A204.1 (cell line): ENCODE data around the gene CALHM5.

ENCODE experiments used
- FAIRE-seq: peaks from 2 replicates; lab custom pipeline; 2012; peaks lifted over from hg19 to GRCh38; lab: Jason Lieb, UNC

The CALHM5 gene

DNA sequence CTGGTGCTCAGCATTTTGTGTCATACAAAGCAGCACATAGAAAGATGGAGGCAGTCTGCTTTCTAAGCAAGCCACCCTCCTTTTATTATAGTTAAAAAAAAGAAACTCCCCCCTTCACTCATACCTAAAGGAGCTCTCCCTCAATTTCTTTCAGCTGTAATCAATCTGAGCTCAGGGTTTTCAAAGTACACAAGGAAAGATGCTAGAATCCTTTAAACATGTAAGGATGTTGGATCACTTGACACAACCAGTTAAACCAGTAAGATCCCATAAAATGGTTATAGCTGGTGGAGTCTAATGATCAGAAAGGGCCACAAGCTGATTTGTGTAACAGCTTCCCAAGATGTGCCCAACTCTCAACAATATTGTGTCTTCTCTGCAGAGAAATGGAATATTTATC, 42.0 kb downstream of the CALHM5 start, which contains the start of gene CALHM4:
CALHM4 (plus strand) TSS at position 301 of the 400 bp plus-strand sequence; CDS start at position 344, 43 bp downstream.
- no peak for FAIRE-seq

DNA sequence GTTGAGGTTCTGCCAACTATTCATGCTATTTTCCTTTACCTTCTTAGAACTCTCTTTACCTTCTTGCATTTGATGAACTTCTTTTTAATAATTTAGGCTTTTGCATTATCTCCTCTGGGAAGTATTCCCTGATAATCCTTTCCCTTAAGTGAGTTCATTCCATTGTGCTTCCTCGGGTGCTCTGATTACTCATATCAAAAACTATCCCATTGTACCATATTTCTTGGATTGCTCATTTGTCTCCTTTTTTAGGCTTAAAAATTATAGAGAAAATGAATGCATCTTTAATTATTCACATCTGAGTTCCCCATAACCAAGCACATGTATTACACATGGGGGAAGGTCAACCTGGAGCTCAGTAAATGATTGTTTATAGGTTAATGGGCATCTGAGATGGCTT, 44.6 kb downstream of the CALHM5 start:
- FAIRE-seq, result no peak

DNA sequence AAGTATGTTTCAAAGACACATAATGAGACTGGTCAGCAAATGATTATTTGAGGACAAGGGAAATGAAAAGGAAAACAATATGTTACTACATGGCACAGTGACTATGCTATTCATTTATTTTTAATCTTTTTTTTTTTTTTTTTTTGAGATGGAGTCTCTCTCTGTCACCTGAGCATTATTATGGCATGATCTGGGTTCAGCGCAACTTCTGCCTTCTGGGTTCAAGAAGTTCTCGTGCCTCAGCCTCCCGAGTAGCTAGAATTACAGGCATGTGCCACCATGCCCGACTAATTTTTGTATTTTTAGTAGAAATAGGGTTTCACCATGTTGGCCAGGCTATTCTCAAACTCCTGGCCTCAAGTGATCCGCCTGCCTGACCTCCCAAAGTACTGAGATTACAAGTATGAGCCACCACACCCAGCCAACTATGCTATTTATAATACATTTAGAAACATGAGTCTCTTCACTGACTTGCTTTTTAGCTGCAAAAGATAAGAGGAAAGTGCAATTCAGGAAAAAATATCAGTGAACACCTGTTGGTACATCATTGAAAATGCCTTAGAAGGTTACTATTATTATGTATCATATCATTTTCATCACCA, 45.5 kb downstream of the CALHM5 start:
- FAIRE-seq, result no peak

DNA sequence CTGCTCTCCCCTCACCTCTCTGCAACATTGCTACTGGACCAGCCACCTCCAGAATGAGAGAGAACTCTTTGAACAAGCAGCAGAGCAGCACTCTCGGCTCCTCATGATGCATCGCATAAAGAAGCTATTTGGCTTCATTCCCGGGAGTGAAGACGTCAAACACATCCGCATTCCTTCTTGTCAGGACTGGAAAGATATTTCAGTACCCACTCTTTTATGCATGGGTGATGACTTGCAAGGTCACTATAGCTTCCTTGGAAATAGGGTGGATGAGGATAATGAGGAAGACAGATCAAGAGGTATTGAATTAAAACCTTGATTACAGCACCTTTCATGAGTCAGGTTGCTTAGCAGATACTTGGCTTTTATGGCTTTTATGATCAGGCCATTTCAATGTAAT, 46.5 kb downstream of the CALHM5 start:
- no peak for FAIRE-seq

DNA sequence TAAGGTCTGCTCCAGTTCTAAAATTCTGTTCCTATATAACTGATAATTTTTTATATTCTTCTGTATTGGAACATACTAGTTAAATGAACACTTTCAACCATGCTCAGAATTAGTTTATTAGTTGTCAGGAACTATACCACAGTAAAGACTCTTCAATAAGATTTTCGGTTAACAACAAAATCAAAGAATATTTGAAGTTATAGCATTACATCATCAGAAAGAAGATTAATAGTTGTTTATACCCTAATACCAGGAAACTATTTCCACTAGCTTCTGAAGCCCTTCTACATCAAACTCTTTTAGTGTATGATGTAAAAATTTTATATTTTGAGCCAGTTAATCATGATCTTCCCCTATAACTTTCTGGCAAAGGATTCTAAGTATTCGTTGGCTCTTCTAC, 48.7 kb downstream of the CALHM5 start:
- no peak for FAIRE-seq

- FAIRE-seq, result peak; percentile 67
These were observed 50.1 kb downstream of the CALHM5 start for GRCh38 chr6:116561377-116562018.

DNA sequence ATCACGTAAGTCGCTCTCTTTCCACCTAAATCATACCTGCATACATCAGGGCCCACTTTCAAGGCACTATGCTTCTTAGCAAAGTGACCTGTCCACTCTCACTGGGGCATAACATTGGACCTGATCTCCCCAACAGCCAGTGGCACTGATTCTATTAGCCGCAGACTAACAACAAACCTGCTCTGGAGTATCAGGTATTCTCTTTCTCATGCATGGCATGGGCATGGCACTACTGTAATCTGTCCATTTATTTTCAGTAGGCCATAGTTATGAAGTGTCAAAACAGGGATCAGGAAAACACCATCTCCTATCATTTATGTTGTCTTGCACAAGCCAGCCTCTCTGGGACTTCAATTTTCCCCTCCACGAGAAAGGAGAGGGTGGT, 50.6 kb downstream of the CALHM5 start:
- no peak for FAIRE-seq

DNA sequence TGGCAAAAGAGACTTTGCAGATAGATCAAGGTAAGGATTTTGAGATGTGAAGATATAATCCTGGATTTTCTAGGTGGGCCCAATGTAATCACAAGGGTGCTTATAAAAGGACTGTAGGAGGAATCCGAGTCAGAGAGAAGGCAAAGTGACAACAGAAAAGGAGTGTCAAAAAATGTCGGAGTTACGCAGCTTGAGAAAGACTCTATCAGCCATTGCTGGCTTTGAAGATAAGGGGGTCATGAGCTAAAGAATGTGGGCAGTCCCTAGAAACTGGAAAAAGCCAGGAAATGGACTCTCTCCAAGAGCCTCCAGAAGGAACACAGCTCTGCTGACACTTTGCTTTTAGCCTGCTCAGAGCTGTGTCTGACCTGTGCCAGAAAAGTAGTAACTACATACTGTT, 51.2 kb downstream of the CALHM5 start:
- no peak for FAIRE-seq

GRCh38 chr6:116563830-116564229, 52.4 kb downstream of the CALHM5 start:
- FAIRE-seq, result no peak

GRCh38 chr6:116564311-116564710, 52.9 kb downstream of the CALHM5 start:
- FAIRE-seq, result no peak

GRCh38 chr6:116564921-116565872, 53.8 kb downstream of the CALHM5 start:
- no peak for FAIRE-seq

GRCh38 chr6:116568111-116568510, 56.7 kb downstream of the CALHM5 start:
- no peak for FAIRE-seq

- no peak for FAIRE-seq
These were observed 57.6 kb downstream of the CALHM5 start for GRCh38 chr6:116568821-116569755.

- FAIRE-seq, result peak; percentile 71
These were observed 59.6 kb downstream of the CALHM5 start, which contains the start of gene RWDD1 for GRCh38 chr6:116570856-116571682. Gene RWDD1 (plus strand): TSS chr6:116571504. CDS start chr6:116571583, 79 bp downstream.

DNA sequence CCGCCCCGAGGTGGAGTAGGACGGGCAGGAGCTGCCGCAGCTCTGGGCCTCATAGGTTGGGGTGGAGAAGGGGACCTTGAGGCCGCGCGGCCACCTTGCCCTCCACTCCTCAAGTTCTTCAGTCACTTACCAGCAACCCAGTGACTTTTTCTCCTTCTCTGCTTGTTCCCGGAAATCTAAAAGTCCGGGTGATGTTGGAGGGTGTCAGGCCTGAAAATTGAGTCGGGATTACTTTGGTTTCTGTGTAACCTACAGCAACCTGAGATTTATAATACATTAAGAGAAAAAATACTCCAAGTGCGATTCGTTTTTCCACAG, 60.2 kb downstream of the CALHM5 start:
- FAIRE-seq, result no peak

- no peak for FAIRE-seq
These were observed 60.7 kb downstream of the CALHM5 start for GRCh38 chr6:116572162-116572561.
